Stimulated activated CD8-positive, alpha-beta memory T cell treated with anti-CD3 and anti-CD28 coated beads, Interleukin-7, amount 100 ng/mL, for 1 hour (primary cell): Measurements from ENCODE around the gene CACNA1C.

Source experiments
- DNase-seq, 2 donors: peaks; one replicate each; pipeline ENCODE4 v3.0.0-alpha.2; 2020; ENCODE audit warnings: low read depth in 2 of 2

The CACNA1C gene

GRCh38 chr12:2588345-2588744, 535.6 kb downstream of the CACNA1C start:
- DNase-seq = no peak

GRCh38 chr12:2589381-2589780, 536.6 kb downstream of the CACNA1C start:
- DNase-seq = no peak

GRCh38 chr12:2593045-2593444, 540.3 kb downstream of the CACNA1C start:
- no peak for DNase-seq

- no peak for DNase-seq
These were observed 543.7 kb downstream of the CACNA1C start for GRCh38 chr12:2596441-2596840.

GRCh38 chr12:2605301-2605700, 552.5 kb downstream of the CACNA1C start:
- DNase-seq = no peak

- no peak for DNase-seq
These were observed 553.6 kb downstream of the CACNA1C start for GRCh38 chr12:2606186-2606910.

GRCh38 chr12:2607881-2608607, 555.3 kb downstream of the CACNA1C start:
- no peak for DNase-seq

GRCh38 chr12:2608608-2608945, 555.8 kb downstream of the CACNA1C start:
- DNase-seq = no peak

GRCh38 chr12:2609020-2609419, 556.2 kb downstream of the CACNA1C start:
- DNase-seq = no peak

GRCh38 chr12:2610358-2610757, 557.6 kb downstream of the CACNA1C start:
- no peak for DNase-seq

GRCh38 chr12:2613326-2614073, 560.7 kb downstream of the CACNA1C start:
- no peak for DNase-seq

- DNase-seq = no peak
These were observed 561.6 kb downstream of the CACNA1C start for GRCh38 chr12:2614341-2614740.

GRCh38 chr12:2615665-2616402, 563.0 kb downstream of the CACNA1C start:
- DNase-seq = no peak

- no peak for DNase-seq
These were observed 564.0 kb downstream of the CACNA1C start for GRCh38 chr12:2616763-2617162.

GRCh38 chr12:2617365-2617764, 564.6 kb downstream of the CACNA1C start:
- DNase-seq = no peak

GRCh38 chr12:2618291-2618995, 565.7 kb downstream of the CACNA1C start:
- no peak for DNase-seq

- DNase-seq = no peak
These were observed 566.3 kb downstream of the CACNA1C start for GRCh38 chr12:2619136-2619535.

- no peak for DNase-seq
These were observed 569.7 kb downstream of the CACNA1C start for GRCh38 chr12:2622460-2622859.

- no peak for DNase-seq
These were observed 570.7 kb downstream of the CACNA1C start for GRCh38 chr12:2623472-2623871.

- DNase-seq = no peak
These were observed 571.9 kb downstream of the CACNA1C start for GRCh38 chr12:2624543-2625288.

- no peak for DNase-seq
These were observed 572.5 kb downstream of the CACNA1C start for GRCh38 chr12:2625289-2625612.
